H1 (cell line): Measurements from ENCODE around the gene RNF224. TPM values are rescaled to one million over a fixed set of nuclear protein-coding genes. Genes with fewer than 3 reads are reported as not detected.

Source experiments
- ASH2L ChIP-seq: fragments of 200-600, 300-600 bp; sonication (generic); IDR thresholded peaks from one replicate; pipeline ENCODE4 v1.7.1; 2017; ENCODE audit warnings: low read length
- EGR1 ChIP-seq: IDR thresholded peaks from 2 replicates; pipeline ENCODE4 v1.6.1; 2011; ENCODE audit warnings: low read depth, low read length, borderline replicate concordance
- GTF2F1 ChIP-seq: IDR thresholded peaks from 2 replicates; pipeline ENCODE4 v1.6.1; 2012; ENCODE audit warnings: low read depth, low read length, improper control_type of control experiment, borderline replicate concordance
- KDM5A ChIP-seq: fragments of 200-600 bp; IDR thresholded peaks from 2 replicates; pipeline ENCODE4 v1.7.1; 2012; ENCODE audit warnings: mild to moderate bottlenecking, low read length, inconsistent platforms, mixed read lengths
- POU5F1 ChIP-seq: IDR thresholded peaks from 2 replicates; pipeline ENCODE4 v1.6.1; 2011; ENCODE audit warnings: low read depth, mild to moderate bottlenecking, low read length, moderate library complexity
- SP1 ChIP-seq: IDR thresholded peaks from 2 replicates; pipeline ENCODE4 v1.6.1; 2011; ENCODE audit warnings: low read depth, low read length
- SP2 ChIP-seq: IDR thresholded peaks from 2 replicates; pipeline ENCODE4 v1.6.1; 2012; ENCODE audit warnings: mild to moderate bottlenecking, low read length, inconsistent platforms
- polyA plus RNA-seq, 7 experiments: library from polyadenylated mRNA; depleted of rRNA in 3 of 7; stranded (reverse) in 5 of 7; unstranded in 2 of 7; fragments of >200 nt in 5 of 7; fragments of 200-250 nt in 2 of 7; gene quantifications; 1 replicate in 5 of 7; 2 replicates in 1 of 7; 4 replicates in 1 of 7; pipeline versions ENCODE4 v1.2.1 to v1.2.3, GENCODE V29; 2011 to 2013; ENCODE audit warnings: missing spikeins in 2 of 7, mixed read lengths in 2 of 7
- total RNA-seq: library from RNA; stranded (reverse); fragmentation: NEBNext Ultra II Directional; extraction: Animal tissue kit (Norgen Biotek cat#: 25700); gene quantifications from 2 replicates; pipeline ENCODE4 v1.2.1, GENCODE V29; 2021

Gene RNF224
- total and polyA plus RNA-seq, 2 of the 8 experiments (the other 6 are each of a cell fraction or from before 2014, with no cell fraction given): 0.24 TPM; not detected in 1

DNA sequence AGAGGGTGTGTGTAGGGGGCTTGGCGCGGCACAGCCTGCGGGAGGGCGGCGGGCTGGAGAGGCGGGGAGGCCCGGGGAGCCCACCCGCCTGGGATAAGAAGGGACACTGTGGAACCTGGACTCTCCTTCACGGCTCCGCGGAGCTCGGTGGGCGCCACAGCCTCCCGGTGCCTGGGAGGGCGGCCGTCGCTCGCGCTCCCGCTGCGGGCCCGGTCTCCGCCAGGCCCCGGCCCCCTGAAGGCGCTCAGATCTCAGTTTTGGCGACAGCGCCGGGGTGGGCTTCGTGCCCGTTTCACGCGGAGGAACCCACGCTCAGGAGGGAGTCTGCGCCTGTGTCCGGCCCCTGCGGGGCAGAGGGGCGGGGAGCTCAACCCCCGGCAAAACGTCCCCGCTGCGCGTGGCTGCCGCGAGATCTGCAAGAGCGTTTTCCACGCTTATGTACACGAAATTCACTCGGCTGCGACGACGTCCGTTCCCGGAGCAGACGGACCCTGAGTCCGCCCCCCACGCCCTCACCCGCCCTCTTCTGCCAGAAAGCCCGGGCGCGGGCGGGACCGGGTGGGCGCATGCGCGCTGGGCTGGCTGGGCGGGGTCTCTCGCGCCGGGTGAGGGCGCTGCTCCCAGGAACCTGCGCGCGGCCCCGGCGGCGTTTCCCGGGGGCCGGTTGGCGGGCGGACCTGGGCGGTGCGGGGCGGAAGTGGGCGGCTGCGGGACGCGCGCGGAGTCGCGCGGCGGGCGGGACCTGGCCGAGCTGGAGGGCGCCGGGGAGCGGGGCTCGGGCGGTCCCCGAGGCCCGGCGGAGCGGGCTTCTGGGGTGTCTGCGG, 27.5 kb downstream of the RNF224 start, which contains the start of gene NELFB (continued):
- TF ChIP-seq EGR1 (no peak; the same call in 1 of the 2 replicates), SP2 (no peak), POU5F1 (no peak), SP1 (no peak), GTF2F1 (no peak), KDM5A (0 out of 2 replicates have a peak, but pooled peaks have one; percentile 14), ASH2L (no peak)
